RWPE1 (cell line): ENCODE results near the gene HLCS.

Experiments
- CTCF ChIA-PET: fragments of 350-600 bp; sonication (Branson Sonifier 250); formaldehyde crosslinking; extraction: SDS; loops from one replicate; lab custom pipeline; 2021; lab: Yijun Ruan, JAX
- POLR2A ChIA-PET: fragments of 400-600 bp; formaldehyde crosslinking; extraction: SDS; loops from one replicate; lab custom pipeline; 2020; ENCODE audit warnings: antibody characterized with exemption; ENCODE audit not compliant: low non-redundant PET; lab: Yijun Ruan, JAX
- DNase-seq: peaks from one replicate; pipeline ENCODE4 v3.0.0; 2012; ENCODE audit warnings: low spot score
- H3K27ac ChIP-seq: fragments of 450-650 bp; 2 replicates; pipeline ENCODE4 v1.5.1; 2017
- CTCF ChIP-seq: fragments of 450-650 bp; conservative IDR thresholded peaks from 2 replicates; pipeline ENCODE4 v1.5.1; 2017; ENCODE audit warnings: low read depth, mild to moderate bottlenecking

HLCS gene

GRCh38 chr21:36701756-36702621 lies 264.5 kb downstream of the HLCS start:
- POLR2A ChIA-PET: interaction anchor here (0.6 kb wide), 1 partner anchor 234 kb away, joined by 3 read pairs; no protein-coding TSS in a partner anchor
- H3K27ac ChIP-seq: peak overlapping the region; percentile 94
- DNase-seq: peak; percentile 61
- TF ChIP-seq CTCF: no peak
- CTCF ChIA-PET: interaction anchor here (0.7 kb wide), 1 partner anchor 71 kb away, joined by 5 read pairs; no protein-coding TSS in a partner anchor

GRCh38 chr21:36700971-36701755 lies 265.3 kb downstream of the HLCS start:
- CTCF ChIA-PET: interaction anchor here (0.5 to 0.7 kb wide), 2 partner anchors 14 to 70 kb away, joined by 5 to 6 read pairs; no protein-coding TSS in a partner anchor
- POLR2A ChIA-PET: no interaction called here
- DNase-seq: no peak
- peak overlapping the region; percentile 94 for H3K27ac ChIP-seq
- TF ChIP-seq CTCF: no peak
